Psoas muscle (tissue), 8 donors: ENCODE results near the gene SOWAHB. TPM values are rescaled to one million over a fixed set of nuclear protein-coding genes. Genes with fewer than 3 reads are reported as not detected.

Experiments used
- ATAC-seq, 4 donors: fragments of 200-7000 bp; cut with Tn5 transposase; one replicate each; pipeline ENCODE4 v1.9.1; 2020; ENCODE audit warnings: moderate library complexity in 3 of 4, mild to moderate bottlenecking in 2 of 4
- DNase-seq, 2 donors: peaks; one replicate each; pipeline ENCODE4 v3.0.0-alpha.2; 2020
- H3K27ac ChIP-seq: fragments of 200-600 bp; one replicate; pipeline ENCODE4 v1.8.0; 2022
- H3K27me3 ChIP-seq, 3 donors: fragments of 200-600 bp in 1 of 3; one replicate each; pipeline versions ENCODE4 v1.6.1 to v1.8.0; 2013 to 2022; ENCODE audit warnings: low read length in 2 of 3, mild to moderate bottlenecking in 2 of 3, moderate library complexity in 1 of 3; ENCODE audit not compliant: insufficient read depth in 3 of 3
- H3K36me3 ChIP-seq, 2 donors: fragments of 200-600 bp in 1 of 2; one replicate each; pipeline versions ENCODE4 v1.6.1 to v1.8.0; 2013 to 2022; ENCODE audit warnings: low read depth in 1 of 2, mild to moderate bottlenecking in 1 of 2, moderate library complexity in 1 of 2; ENCODE audit not compliant: insufficient read depth in 1 of 2
- H3K4me1 ChIP-seq: fragments of 200-600 bp; one replicate; pipeline ENCODE4 v1.8.0; 2022
- H3K4me3 ChIP-seq: fragments of 200-600 bp; one replicate; pipeline ENCODE4 v1.8.0; 2022; ENCODE audit warnings: mild to moderate bottlenecking
- H3K9me3 ChIP-seq: fragments of 200-600 bp; one replicate; pipeline ENCODE4 v1.8.0; 2022
- CTCF ChIP-seq: fragments of 200-600 bp; IDR thresholded peaks from one replicate; pipeline ENCODE4 v1.8.0; 2022; ENCODE audit warnings: antibody characterized with exemption
- WGBS, 3 donors: extraction: QIAGEN DNeasy Blood & Tissue Kit; methylation state at CpG; one replicate each; pipeline versions ENCODE4 v1.1.6 to v1.1.7; 2013; 5-methylcytosine and 5-hydroxymethylcytosine counted together
- intact Hi-C, 2 donors: fragments of 100-400 bp; cut with DNase I; formaldehyde crosslinking; loops; one replicate each; pipeline versions ENCODE4 v1.11.0 to v1.14.2; 2022
- polyA plus RNA-seq, 3 donors: library from polyadenylated mRNA; stranded (reverse); fragments of 200-250 nt; gene quantifications; one replicate each; pipeline ENCODE4 v1.2.3, GENCODE V29; 2013
- total RNA-seq, 4 donors: library from RNA; stranded (reverse); fragmentation: NEBNext Ultra II Directional in 2 of 4; extraction: Animal tissue kit (Norgen Biotek cat#: 25700) in 2 of 4; gene quantifications; one replicate each; pipeline versions ENCODE4 v1.2.1 to v1.2.4, GENCODE V29; 2021 to 2023
- donor health status: healthy with polysubstance abuse.
- donor health status: DM: no; HTN: no; CAD: no; lungs with moderate emphysema.
- donor health status: Bipolar disorder and iron deficiency.
- donor health status: healthy.
- donor health status: DM: yes; HTN: yes; CAD: no.
- donor health status: DM: no; HTN: no; CAD: no.
- donor health status: DM: no; HTN: no; CAD: no.
- donor health status: DM: yes; HTN: yes; CAD: no.

Gene SOWAHB
- total and polyA plus RNA-seq, 7 donors: 0.03 to 0.09 TPM; not detected in 5

GRCh38 chr4:76851375-76851774 lies 46.6 kb downstream of the SOWAHB start:
- Histone ChIP-seq H3K9me3 (no peaks in the 10 kb centered on the region), H3K4me1 (no peaks in the 10 kb centered on the region), H3K27ac (no peak overlapping the region), H3K36me3 (no peaks in the 10 kb centered on the region), H3K4me3 (no peak overlapping the region), H3K27me3 (no peaks in the 10 kb centered on the region)
- 69 to 96% (median 92%) methylated on average over 2 of the region's 2 CpGs for WGBS, 3 donors
- ATAC-seq (no peak), DNase-seq (no peak)
- no peak for TF ChIP-seq CTCF
- intact Hi-C loops: no loop called here

GRCh38 chr4:76850010-76850441 lies 47.9 kb downstream of the SOWAHB start:
- Histone ChIP-seq H3K4me3 (no peak overlapping the region), H3K4me1 (no peaks in the 10 kb centered on the region), H3K36me3 (no peaks in the 10 kb centered on the region), H3K27me3 (no peaks in the 10 kb centered on the region), H3K9me3 (no peaks in the 10 kb centered on the region), H3K27ac (no peak overlapping the region)
- no peak for TF ChIP-seq CTCF
- WGBS, 3 donors: 47 to 61% (median 53%) methylated on average over 4 of the region's 4 CpGs
- no peak for DNase-seq
- intact Hi-C loops: no loop called here
- ATAC-seq: no peak

Other genes with a start within 250 kb of the SOWAHB start
- 10 to 100 TPM; 20.9 to 54.0 (median 35.1) TPM for gene SEPTIN11, start 51.6 kb upstream of the SOWAHB start, total RNA-seq
- gene SEPTIN11, start 51.6 kb upstream of the SOWAHB start, polyA plus RNA-seq: 10 to 100 TPM in 2 of 3 donors, 1 to 10 TPM in 1; 5.7 to 48.2 (median 21.5) TPM
- 100 to 1,000 TPM; 147 to 182 (median 159) TPM for gene CCNI, start 177.8 kb upstream of the SOWAHB start, total RNA-seq
- 100 to 1,000 TPM in 1 of 3 donors, 10 to 100 TPM in 2; 82.1 to 122 (median 98.6) TPM for gene CCNI, start 177.8 kb upstream of the SOWAHB start, polyA plus RNA-seq